Sigmoid colon (tissue), 4 donors: ENCODE data around the gene EFNA3.
A peak's percentile ranks its signal among the peaks of the same experiment; 100 is the strongest.

Experiments
- CTCF ChIP-seq, 4 experiments: fragments of 450-650 bp in 3 of 4; fragments of 200-600 bp in 1 of 4; IDR thresholded peaks; one replicate each; pipeline ENCODE4 v1.5.1; 2016 to 2019; ENCODE audit warnings: antibody characterized with exemption in 4 of 4, mild to moderate bottlenecking in 3 of 4, moderate library complexity in 2 of 4
- POLR2AphosphoS5 ChIP-seq, 4 donors: sonication (generic); formaldehyde crosslinking; IDR thresholded peaks; one replicate each; pipeline ENCODE4 v1.6.1; 2017; ENCODE audit warnings: antibody characterized with exemption in 4 of 4

- TF ChIP-seq POLR2AphosphoS5 (IDR thresholded peaks at IDR 0.05) (peak in 2 of 4 donors; percentile 32 to 42), CTCF (IDR thresholded peaks at IDR 0.05) (peak in 3 of 4 experiments; percentile 21 to 57 (median 36))
These were observed 7.7 kb upstream of the EFNA3 start for GRCh38 chr1:155070721-155071569.
